Measurements from ENCODE around the gene TRAF3IP1.
A peak's percentile ranks its signal among the peaks of the same experiment; 100 is the strongest.
"Not testable (repeated sequence)": the region's sequence is repeated elsewhere in the genome, so short reads cannot be mapped to it uniquely, and the experiment has no call there.

Gene TRAF3IP1

GRCh38 chr2:238305092-238305862 lies 15.0 kb upstream of the TRAF3IP1 start:
- Histone ChIP-seq H3K4me3 (no peak overlapping the region), H3K27ac (no peak overlapping the region)

- Histone ChIP-seq H3K27ac (no peak overlapping the region), H3K4me3 (no peak overlapping the region)
These were observed 14.2 kb upstream of the TRAF3IP1 start for GRCh38 chr2:238305965-238306671.

- Histone ChIP-seq H3K4me3 (no peak overlapping the region), H3K27ac (no peak overlapping the region)
These were observed 13.7 kb upstream of the TRAF3IP1 start for GRCh38 chr2:238306672-238306998.

- H3K27ac ChIP-seq: no peak overlapping the region
These were observed 12.1 kb upstream of the TRAF3IP1 start for GRCh38 chr2:238308177-238308576.

GRCh38 chr2:238310721-238311120 lies 9.6 kb upstream of the TRAF3IP1 start:
- H3K4me3 ChIP-seq: not testable (repeated sequence)

More at GRCh38 chr2:238308177-238308576, 12.1 kb upstream of the TRAF3IP1 start:
- no peak overlapping the region for H3K4me3 ChIP-seq

GRCh38 chr2:238313289-238313990 lies 6.9 kb upstream of the TRAF3IP1 start:
- H3K27ac ChIP-seq: no peak overlapping the region
- no peak overlapping the region for H3K4me3 ChIP-seq

More at GRCh38 chr2:238310721-238311120, 9.6 kb upstream of the TRAF3IP1 start:
- H3K27ac ChIP-seq: not testable (repeated sequence)

GRCh38 chr2:238313991-238314350 lies 6.3 kb upstream of the TRAF3IP1 start:
- no peak overlapping the region for H3K27ac ChIP-seq
- H3K4me3 ChIP-seq: no peak overlapping the region

- no peak overlapping the region for H3K27ac ChIP-seq
- H3K4me3 ChIP-seq: no peak overlapping the region
These were observed 5.7 kb upstream of the TRAF3IP1 start for GRCh38 chr2:238314576-238314975.

GRCh38 chr2:238315031-238315595 lies 5.2 kb upstream of the TRAF3IP1 start:
- Histone ChIP-seq H3K27ac (no peak overlapping the region), H3K4me3 (no peak overlapping the region)

- Histone ChIP-seq H3K27ac (peak overlapping the region in 17 of 21 experiments; percentile 13 to 83 (median 56)), H3K4me3 (peak overlapping the region; percentile 66 to 94 (median 92))
These were observed 447 bp downstream of the TRAF3IP1 start for GRCh38 chr2:238320648-238321281.

GRCh38 chr2:238321467-238321866 lies 1.1 kb downstream of the TRAF3IP1 start:
- peak overlapping the region; percentile 66 to 94 (median 92) for H3K4me3 ChIP-seq
- peak overlapping the region in 6 of 21 experiments; percentile 36 to 83 (median 75) for H3K27ac ChIP-seq

- no peak overlapping the region for H3K27ac ChIP-seq
- H3K4me3 ChIP-seq: no peak overlapping the region
These were observed 1.7 kb downstream of the TRAF3IP1 start for GRCh38 chr2:238322001-238322411.

- H3K27ac ChIP-seq, H3K4me3 ChIP-seq: not testable (repeated sequence)
These were observed 3.9 kb downstream of the TRAF3IP1 start for GRCh38 chr2:238324248-238324647.

GRCh38 chr2:238325694-238326093 lies 5.4 kb downstream of the TRAF3IP1 start:
- Histone ChIP-seq H3K4me3 (no peak overlapping the region), H3K27ac (no peak overlapping the region)

GRCh38 chr2:238326801-238327365 lies 6.6 kb downstream of the TRAF3IP1 start:
- H3K27ac ChIP-seq: no peak overlapping the region

GRCh38 chr2:238327751-238328150 lies 7.4 kb downstream of the TRAF3IP1 start:
- Histone ChIP-seq H3K4me3 (no peak overlapping the region), H3K27ac (no peak overlapping the region)

More at GRCh38 chr2:238326801-238327365, 6.6 kb downstream of the TRAF3IP1 start:
- no peak overlapping the region for H3K4me3 ChIP-seq

GRCh38 chr2:238330391-238330790 lies 10.1 kb downstream of the TRAF3IP1 start:
- H3K4me3 ChIP-seq: no peak overlapping the region
- H3K27ac ChIP-seq: no peak overlapping the region

- Histone ChIP-seq H3K27ac (no peak overlapping the region), H3K4me3 (no peak overlapping the region)
These were observed 11.6 kb downstream of the TRAF3IP1 start for GRCh38 chr2:238331916-238332315.

- H3K4me3 ChIP-seq: no peak overlapping the region
- no peak overlapping the region for H3K27ac ChIP-seq
These were observed 14.6 kb downstream of the TRAF3IP1 start for GRCh38 chr2:238334885-238335284.

Data from skin epidermis (tissue), 12 donors.